HepG2 (cell line): Measurements from ENCODE around the gene ABCD4. TPM values are rescaled to one million over a fixed set of nuclear protein-coding genes. Genes with fewer than 3 reads are reported as not detected.

Source experiments
- AHR ChIP-seq: IDR thresholded peaks from 2 replicates; pipeline ENCODE4 v1.6.1; 2018; ENCODE audit warnings: missing genetic modification reagents, missing compliant biosample characterization
- CBX5 ChIP-seq: sonication (generic); formaldehyde crosslinking; IDR thresholded peaks from 2 replicates; pipeline ENCODE4 v1.4.0; 2020; ENCODE audit warnings: missing genetic modification reagents, borderline replicate concordance
- HNRNPLL ChIP-seq: fragments of 200-400 bp; formaldehyde crosslinking; IDR thresholded peaks from 2 replicates; pipeline ENCODE4 v1.6.1; 2017; ENCODE audit warnings: mild to moderate bottlenecking, low read depth, low read length; ENCODE audit not compliant: poor library complexity, severe bottlenecking
- JARID2 ChIP-seq: sonication (generic); formaldehyde crosslinking; IDR thresholded peaks from 2 replicates; pipeline ENCODE4 v1.8.1; 2023; ENCODE audit warnings: missing genetic modification reagents, inconsistent platforms; ENCODE audit not compliant: insufficient replicate concordance
- KLF15 ChIP-seq: sonication (generic); formaldehyde crosslinking; IDR thresholded peaks from 2 replicates; pipeline ENCODE4 v1.8.1; 2023; ENCODE audit warnings: borderline replicate concordance, mild to moderate bottlenecking, inconsistent platforms, missing genetic modification reagents, mixed read lengths
- MAFG ChIP-seq: sonication (generic); formaldehyde crosslinking; IDR thresholded peaks from 2 replicates; pipeline ENCODE4 v1.5.1; 2020; ENCODE audit warnings: mild to moderate bottlenecking, missing genetic modification reagents
- MBD4 ChIP-seq: IDR thresholded peaks from 2 replicates; pipeline ENCODE4 v1.6.1; 2012; ENCODE audit warnings: low read length, inconsistent platforms, borderline replicate concordance
- MTA3 ChIP-seq: sonication (generic); formaldehyde crosslinking; IDR thresholded peaks from 2 replicates; pipeline ENCODE4 v1.4.0; 2020; ENCODE audit warnings: missing genetic modification reagents
- NCOA5 ChIP-seq: sonication (generic); formaldehyde crosslinking; IDR thresholded peaks from 2 replicates; pipeline ENCODE4 v1.4.0; 2020; ENCODE audit warnings: missing genetic modification reagents
- PHF20 ChIP-seq: sonication (generic); formaldehyde crosslinking; IDR thresholded peaks from 2 replicates; pipeline ENCODE4 v1.5.0; 2020; ENCODE audit warnings: mild to moderate bottlenecking, missing genetic modification reagents
- PRDM15 ChIP-seq: sonication (generic); formaldehyde crosslinking; IDR thresholded peaks from 2 replicates; pipeline ENCODE4 v1.4.0; 2020; ENCODE audit warnings: missing genetic modification reagents
- RFX3 ChIP-seq: IDR thresholded peaks from 2 replicates; pipeline ENCODE4 v1.6.1; 2016; ENCODE audit warnings: missing biosample characterization, missing genetic modification reagents
- RNF2 ChIP-seq: fragments of 450-650 bp; conservative IDR thresholded peaks from 2 replicates; pipeline ENCODE4 v1.6.1; 2016; ENCODE audit warnings: low read depth
- THAP8 ChIP-seq: sonication (generic); formaldehyde crosslinking; IDR thresholded peaks from 2 replicates; pipeline ENCODE4 v1.5.1; 2020; ENCODE audit warnings: missing genetic modification reagents, mild to moderate bottlenecking, borderline replicate concordance
- ZNF18 ChIP-seq: sonication (generic); formaldehyde crosslinking; IDR thresholded peaks from 2 replicates; pipeline ENCODE4 v1.8.0; 2022; ENCODE audit warnings: mild to moderate bottlenecking, missing genetic modification reagents; ENCODE audit not compliant: insufficient replicate concordance
- ZNF207 ChIP-seq: fragments of 450-650 bp; IDR thresholded peaks from 2 replicates; pipeline ENCODE4 v1.6.1; 2016; ENCODE audit warnings: antibody characterized with exemption, borderline replicate concordance
- ZNF251 ChIP-seq: sonication (generic); formaldehyde crosslinking; IDR thresholded peaks from 2 replicates; pipeline ENCODE4 v1.9.0; 2021; ENCODE audit warnings: mild to moderate bottlenecking, missing genetic modification reagents
- ZNF329 ChIP-seq: sonication (generic); formaldehyde crosslinking; IDR thresholded peaks from 2 replicates; pipeline ENCODE4 v1.9.0; 2021; ENCODE audit warnings: low read depth, mild to moderate bottlenecking, missing genetic modification reagents
- ZNF383 ChIP-seq: sonication (generic); formaldehyde crosslinking; IDR thresholded peaks from 2 replicates; pipeline ENCODE4 v1.4.0; 2020; ENCODE audit warnings: missing genetic modification reagents, mild to moderate bottlenecking, borderline replicate concordance
- ZNF468 ChIP-seq: sonication (generic); formaldehyde crosslinking; IDR thresholded peaks from 2 replicates; pipeline ENCODE4 v1.8.0; 2022; ENCODE audit warnings: mild to moderate bottlenecking, moderate library complexity, missing genetic modification reagents
- ZNF562 ChIP-seq: sonication (generic); formaldehyde crosslinking; IDR thresholded peaks from 2 replicates; pipeline ENCODE4 v1.8.0; 2022; ENCODE audit warnings: missing genetic modification reagents, borderline replicate concordance
- ZNF691 ChIP-seq: sonication (generic); formaldehyde crosslinking; IDR thresholded peaks from 2 replicates; pipeline ENCODE4 v1.4.0; 2020; ENCODE audit warnings: missing genetic modification reagents, low read depth, mild to moderate bottlenecking, borderline replicate concordance
- ZNF773 ChIP-seq: sonication (generic); formaldehyde crosslinking; IDR thresholded peaks from 2 replicates; pipeline ENCODE4 v1.4.0; 2020; ENCODE audit warnings: missing genetic modification reagents, borderline replicate concordance
- polyA plus RNA-seq, 8 experiments: library from polyadenylated mRNA; depleted of rRNA in 3 of 8; stranded (reverse) in 7 of 8; unstranded in 1 of 8; fragments of >200 nt; fragmentation: Illumina TruSeq in 4 of 8; extraction: Trizol in 4 of 8; gene quantifications; 2 replicates each; pipeline versions ENCODE4 v1.2.1 to v1.2.3, GENCODE V29; 2011 to 2016; ENCODE audit warnings: low read depth in 4 of 8, missing spikeins in 1 of 8, mixed read lengths in 1 of 8; ENCODE audit not compliant: insufficient read depth in 1 of 8
- total RNA-seq, 5 experiments: library from RNA; depleted of rRNA; stranded (reverse); fragments of >200 nt; fragmentation: Illumina TruSeq; extraction: Trizol; gene quantifications; 2 replicates each; pipeline ENCODE4 v1.2.3, GENCODE V29; 2016; ENCODE audit warnings: low read depth in 1 of 5

ABCD4 gene
- total and polyA plus RNA-seq, 2 of the 13 experiments (the other 11 are each of a cell fraction or from before 2014, with no cell fraction given) = 47.5 to 50.5 TPM

GRCh38 chr14:74257078-74257940 lies 45.4 kb downstream of the ABCD4 start (continued):
- TF ChIP-seq ZNF562 (CRISPR knock-in tag) = no peak
- no peak for TF ChIP-seq JARID2 (CRISPR knock-in tag)
- TF ChIP-seq CBX5 (CRISPR knock-in tag) = no peak
- TF ChIP-seq RFX3 = no peak
- no peak for TF ChIP-seq ZNF383 (CRISPR knock-in tag)
- no peak for TF ChIP-seq THAP8 (CRISPR knock-in tag)
- TF ChIP-seq MBD4 = no peak
- TF ChIP-seq ZNF251 (CRISPR knock-in tag) = no peak
- TF ChIP-seq RNF2 = peak; percentile 70; the same call in 1 of the 2 replicates
- no peak for TF ChIP-seq AHR (CRISPR knock-in tag)
- TF ChIP-seq ZNF691 (CRISPR knock-in tag) = no peak
- no peak for TF ChIP-seq ZNF18 (CRISPR knock-in tag)
- no peak for TF ChIP-seq ZNF773 (CRISPR knock-in tag)
- TF ChIP-seq ZNF329 (CRISPR knock-in tag) = no peak
- no peak for TF ChIP-seq NCOA5 (CRISPR knock-in tag)
- peak; percentile 27; the same call in 1 of the 2 replicates for TF ChIP-seq PHF20 (CRISPR knock-in tag)
- TF ChIP-seq MAFG (CRISPR knock-in tag) = 0 out of 2 replicates have a peak, but pooled peaks have one; percentile 18
- no peak for TF ChIP-seq PRDM15
- TF ChIP-seq KLF15 = no peak
- no peak for TF ChIP-seq MTA3 (CRISPR knock-in tag)
- no peak for TF ChIP-seq ZNF468 (CRISPR knock-in tag)
- TF ChIP-seq ZNF207 = no peak
- peak; percentile 31 for TF ChIP-seq HNRNPLL
